SH-SY5Y (cell line): Measurements from ENCODE around the gene TJP3.

Experiments used
- GATA2 ChIP-seq: IDR thresholded peaks from 2 replicates; pipeline ENCODE4 v1.6.1; 2011; ENCODE audit warnings: mild to moderate bottlenecking, low read depth, low read length
- GATA3 ChIP-seq: IDR thresholded peaks from 2 replicates; pipeline ENCODE4 v1.6.1; 2011; ENCODE audit warnings: low read depth, mild to moderate bottlenecking, low read length, moderate library complexity

- no peak for TF ChIP-seq GATA3
- TF ChIP-seq GATA2 = no peak
These were observed 81.0 kb downstream of the TJP3 start for GRCh38 chr19:3788996-3789778.
